IMR-90 (cell line): Measurements from ENCODE around the gene RYR3.

ENCODE experiments used
- CHD1 ChIP-seq: IDR thresholded peaks from 2 replicates; pipeline ENCODE4 v1.6.1; 2012; ENCODE audit warnings: low read depth, low read length, improper control_type of control experiment
- CTCF ChIP-seq: conservative IDR thresholded peaks from 2 replicates; pipeline ENCODE4 v1.5.1; 2012; ENCODE audit warnings: mild to moderate bottlenecking, low read depth, low read length, improper control_type of control experiment
- MAFK ChIP-seq: IDR thresholded peaks from 2 replicates; pipeline ENCODE4 v1.6.1; 2012; ENCODE audit warnings: low read depth, low read length, improper control_type of control experiment
- POLR2A ChIP-seq: IDR thresholded peaks from 2 replicates; pipeline ENCODE4 v1.6.1; 2012; ENCODE audit warnings: mild to moderate bottlenecking, low read depth, low read length
- SMC3 ChIP-seq: fragments of 150-350 bp; IDR thresholded peaks from 2 replicates; pipeline ENCODE4 v1.6.1; 2016; ENCODE audit warnings: low read depth, mild to moderate bottlenecking, antibody characterized with exemption, low read length, moderate library complexity

DNA sequence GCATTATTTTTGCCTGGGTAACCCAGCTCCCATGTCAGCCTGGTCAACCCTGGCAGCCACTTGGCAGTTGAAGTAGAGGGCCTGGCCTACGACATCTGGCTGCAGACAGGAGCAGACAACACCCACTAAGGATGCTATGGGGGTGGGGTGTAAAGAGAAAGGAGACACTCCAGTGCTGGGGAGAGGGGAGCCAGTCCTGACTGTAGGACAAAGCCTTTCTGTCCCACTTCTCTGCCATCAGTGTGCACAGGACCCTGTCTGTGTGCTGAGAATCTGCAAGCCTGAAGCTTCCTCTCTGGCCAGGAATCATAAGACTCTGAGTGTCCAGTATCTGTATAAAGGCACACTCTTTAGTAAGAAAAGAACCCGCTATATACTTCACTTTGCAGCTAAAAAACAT, 561.2 kb downstream of the RYR3 start:
- TF ChIP-seq SMC3 (no peak), CTCF (no peak), CHD1 (no peak), POLR2A (no peak), MAFK (no peak)
